Measurements from ENCODE around the gene BNIP5. TPM values are rescaled to one million over a fixed set of nuclear protein-coding genes. Genes with fewer than 3 reads are reported as not detected.

Gene BNIP5
- total RNA-seq, 2 experiments from 2014 or later: not detected

GRCh38 chr6:36353411-36353915 lies 16.8 kb upstream of the BNIP5 start:
- no peak overlapping the region for H3K4me3 Mint-ChIP-seq
- H3K27ac Mint-ChIP-seq: no peak overlapping the region
- DNase-seq (no peak), ATAC-seq (no peak)
- H3K9me3 Mint-ChIP-seq (ENCODE audit: low read depth): peaks cover 2% of the 10 kb centered on the region
- peaks cover 21% of the 10 kb centered on the region for H3K4me1 Mint-ChIP-seq
- H3K36me3 Mint-ChIP-seq (ENCODE audit: low read depth): no peaks in the 10 kb centered on the region
- ChIA-PET POLR2A (interaction anchor here (0.6 kb wide), 1 partner anchor 243 kb away, joined by 5 read pairs; no protein-coding TSS in a partner anchor), CTCF (interaction anchor here (0.7 to 3.5 kb wide), 5 partner anchors 10 to 326 kb away, joined by 3 to 19 read pairs (median 5); partner anchors contain the start of gene MAPK14)
- peaks cover 11% of the 10 kb centered on the region for H3K27me3 Mint-ChIP-seq
- intact Hi-C loops (cut with DNase I, micrococcal nuclease): no loop called here

DNA sequence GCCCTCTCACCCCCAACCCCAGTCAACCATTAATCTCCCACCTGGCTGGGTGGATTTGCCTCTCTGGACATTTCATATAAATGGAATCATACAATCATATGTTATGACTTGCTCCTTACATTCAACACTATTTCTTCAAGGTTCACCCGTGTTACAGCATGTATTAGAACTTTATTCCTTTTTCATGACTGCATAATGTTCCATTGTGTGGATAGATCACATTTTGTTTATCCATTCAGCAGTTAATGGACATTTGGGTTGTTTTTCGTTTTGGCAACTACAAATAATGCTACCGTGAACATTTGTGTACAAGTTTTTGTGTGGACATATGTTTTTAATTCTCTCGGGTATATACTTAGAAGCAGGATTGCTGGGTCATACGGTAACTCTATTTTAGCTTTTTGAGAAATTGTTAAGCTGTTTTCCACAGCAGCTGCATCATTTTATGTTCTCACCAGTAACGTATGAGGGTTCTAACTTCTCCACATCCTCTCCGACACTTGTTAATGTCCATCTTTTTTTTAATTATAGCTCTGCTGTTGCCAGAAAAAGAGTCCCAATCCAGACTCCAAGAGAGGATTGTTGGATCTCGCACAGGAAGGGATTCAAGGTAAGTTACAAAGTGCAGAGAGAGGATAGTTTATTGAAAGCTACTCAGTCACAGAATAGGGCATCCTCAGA lies 15.9 kb upstream of the BNIP5 start:
- ATAC-seq (no peak), DNase-seq (no peak)
- CTCF ChIA-PET: interaction anchor here (1.0 to 3.5 kb wide), 3 partner anchors 8 to 50 kb away, joined by 3 to 20 read pairs (median 19); no protein-coding TSS in a partner anchor
- no peak overlapping the region for H3K27ac Mint-ChIP-seq
- H3K4me1 Mint-ChIP-seq: peaks cover 13% of the 10 kb centered on the region
- POLR2A ChIA-PET: no interaction called here
- intact Hi-C loops (cut with DNase I, micrococcal nuclease): no loop called here
- H3K9me3 Mint-ChIP-seq (ENCODE audit: low read depth): peaks cover 2% of the 10 kb centered on the region
- peaks cover 9% of the 10 kb centered on the region for H3K27me3 Mint-ChIP-seq
- no peak overlapping the region for H3K4me3 Mint-ChIP-seq
- H3K36me3 Mint-ChIP-seq (ENCODE audit: low read depth): no peaks in the 10 kb centered on the region

GRCh38 chr6:36350681-36351571 lies 14.2 kb upstream of the BNIP5 start:
- Mint-ChIP-seq H3K4me1 (peaks cover 7% of the 10 kb centered on the region), H3K27me3 (peaks cover 5% of the 10 kb centered on the region), H3K36me3 (ENCODE audit: low read depth) (no peaks in the 10 kb centered on the region), H3K27ac (no peak overlapping the region), H3K9me3 (ENCODE audit: low read depth) (peaks cover 2% of the 10 kb centered on the region), H3K4me3 (no peak overlapping the region)
- ATAC-seq: no peak
- ChIA-PET POLR2A (interaction anchor here (0.5 to 0.6 kb wide), 2 partner anchors 259 to 729 kb away, joined by 5 to 6 read pairs; no protein-coding TSS in a partner anchor), CTCF (interaction anchor here (0.7 to 3.5 kb wide), 6 partner anchors 10 to 256 kb away, joined by 3 to 20 read pairs (median 6); no protein-coding TSS in a partner anchor)
- intact Hi-C loops (cut with DNase I, micrococcal nuclease): no loop called here
- DNase-seq: no peak

DNA sequence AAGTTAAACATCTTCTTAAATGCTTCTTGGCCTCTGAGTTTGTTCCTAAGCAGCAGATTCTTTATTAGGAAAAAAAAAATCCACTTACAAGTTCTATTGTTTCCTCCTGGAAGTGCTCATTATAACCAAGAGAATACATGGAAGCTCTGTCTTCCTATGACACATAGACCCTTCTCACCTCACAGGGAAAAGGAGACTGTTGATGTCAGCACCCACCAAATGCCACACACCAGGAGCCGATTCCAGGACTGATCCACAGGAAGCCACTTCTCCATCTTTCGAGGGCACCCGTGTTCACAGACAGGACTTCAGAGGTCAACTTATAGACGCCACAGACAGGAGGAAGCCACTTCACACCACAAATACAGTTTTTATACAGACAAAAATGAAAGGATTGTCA lies 13.4 kb upstream of the BNIP5 start:
- intact Hi-C loops (cut with DNase I, micrococcal nuclease): no loop called here

DNA sequence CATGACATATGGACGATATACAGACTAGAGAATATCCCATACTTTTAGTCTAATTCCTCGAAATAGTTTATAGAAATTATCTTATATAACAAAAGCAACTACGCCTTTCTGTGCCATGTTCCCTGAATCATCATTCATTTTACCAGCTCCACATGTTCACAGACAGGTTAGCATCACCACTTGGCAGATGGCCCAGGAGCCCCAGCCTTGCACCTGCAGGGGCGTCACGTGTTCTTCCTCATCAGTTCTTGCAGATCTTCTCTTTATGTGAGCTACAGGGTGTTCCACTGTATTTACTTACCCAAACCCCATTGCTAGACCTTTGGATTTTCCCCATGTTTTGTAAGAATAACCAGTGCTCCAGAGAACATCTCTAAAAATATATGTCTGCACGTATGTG lies 12.6 kb upstream of the BNIP5 start:
- H3K36me3 Mint-ChIP-seq (ENCODE audit: low read depth): no peaks in the 10 kb centered on the region
- peaks cover 2% of the 10 kb centered on the region for H3K9me3 Mint-ChIP-seq (ENCODE audit: low read depth)
- H3K4me1 Mint-ChIP-seq: no peaks in the 10 kb centered on the region
- DNase-seq (peak; percentile 54), ATAC-seq (no peak)
- H3K27me3 Mint-ChIP-seq: peaks cover 3% of the 10 kb centered on the region
- intact Hi-C loops (cut with DNase I, micrococcal nuclease): no loop called here
- H3K4me3 Mint-ChIP-seq: no peak overlapping the region
- ChIA-PET CTCF (interaction anchor here (0.5 to 1.1 kb wide), 2 partner anchors 44 to 47 kb away, joined by 3 to 5 read pairs; no protein-coding TSS in a partner anchor), POLR2A (no interaction called here)
- H3K27ac Mint-ChIP-seq: no peak overlapping the region

More for the DNA sequence above, 13.4 kb upstream of the BNIP5 start:
- Mint-ChIP-seq H3K4me3 (no peak overlapping the region), H3K27ac (no peak overlapping the region), H3K9me3 (ENCODE audit: low read depth) (peaks cover 2% of the 10 kb centered on the region), H3K4me1 (no peaks in the 10 kb centered on the region), H3K27me3 (peaks cover 4% of the 10 kb centered on the region), H3K36me3 (ENCODE audit: low read depth) (no peaks in the 10 kb centered on the region)
- ChIA-PET POLR2A (interaction anchor here (0.6 kb wide), 1 partner anchor 730 kb away, joined by 5 read pairs; no protein-coding TSS in a partner anchor), CTCF (interaction anchor here (0.7 to 3.5 kb wide), 4 partner anchors 9 to 255 kb away, joined by 3 to 20 read pairs (median 11); no protein-coding TSS in a partner anchor)
- ATAC-seq (no peak), DNase-seq (no peak)

DNA sequence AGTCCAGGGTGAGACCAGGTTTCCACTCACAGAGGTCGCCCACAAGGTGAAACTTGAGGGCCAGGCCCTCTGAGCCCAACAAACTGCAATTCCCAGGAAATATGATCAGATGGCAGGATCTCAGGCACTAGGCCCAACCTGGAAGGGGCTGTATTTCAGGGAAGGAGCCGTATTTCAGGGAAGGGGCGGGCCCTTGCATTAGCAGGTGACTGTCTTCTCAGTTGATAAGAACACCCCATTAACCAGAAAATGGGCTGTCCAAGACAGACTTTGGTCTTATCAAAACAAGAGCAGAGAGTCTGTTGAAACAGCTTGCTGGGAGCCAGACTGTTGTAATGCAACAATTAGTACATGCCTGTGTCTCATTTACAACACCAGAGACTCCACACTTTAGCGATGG lies 10.9 kb upstream of the BNIP5 start:
- no peaks in the 10 kb centered on the region for H3K4me1 Mint-ChIP-seq
- ChIA-PET CTCF (interaction anchor here (1.1 kb wide), 1 partner anchor 45 kb away, joined by 3 read pairs; no protein-coding TSS in a partner anchor), POLR2A (no interaction called here)
- no peaks in the 10 kb centered on the region for H3K9me3 Mint-ChIP-seq (ENCODE audit: low read depth)
- intact Hi-C loops (cut with DNase I, micrococcal nuclease): no loop called here
- no peak overlapping the region for H3K4me3 Mint-ChIP-seq
- no peak for ATAC-seq
- no peak for DNase-seq
- H3K27ac Mint-ChIP-seq: no peak overlapping the region
- H3K36me3 Mint-ChIP-seq (ENCODE audit: low read depth): no peaks in the 10 kb centered on the region
- peaks cover 3% of the 10 kb centered on the region for H3K27me3 Mint-ChIP-seq

GRCh38 chr6:36346486-36347273 lies 10.0 kb upstream of the BNIP5 start:
- H3K4me3 Mint-ChIP-seq: no peak overlapping the region
- H3K27ac Mint-ChIP-seq: no peak overlapping the region
- no peaks in the 10 kb centered on the region for H3K9me3 Mint-ChIP-seq (ENCODE audit: low read depth)
- intact Hi-C loops (cut with DNase I, micrococcal nuclease): no loop called here
- DNase-seq (no peak), ATAC-seq (no peak)
- no peaks in the 10 kb centered on the region for H3K4me1 Mint-ChIP-seq
- no peaks in the 10 kb centered on the region for H3K36me3 Mint-ChIP-seq (ENCODE audit: low read depth)
- ChIA-PET CTCF (interaction anchor here (1.1 kb wide), 1 partner anchor 44 kb away, joined by 3 read pairs; no protein-coding TSS in a partner anchor), POLR2A (no interaction called here)
- H3K27me3 Mint-ChIP-seq: peaks cover 3% of the 10 kb centered on the region

DNA sequence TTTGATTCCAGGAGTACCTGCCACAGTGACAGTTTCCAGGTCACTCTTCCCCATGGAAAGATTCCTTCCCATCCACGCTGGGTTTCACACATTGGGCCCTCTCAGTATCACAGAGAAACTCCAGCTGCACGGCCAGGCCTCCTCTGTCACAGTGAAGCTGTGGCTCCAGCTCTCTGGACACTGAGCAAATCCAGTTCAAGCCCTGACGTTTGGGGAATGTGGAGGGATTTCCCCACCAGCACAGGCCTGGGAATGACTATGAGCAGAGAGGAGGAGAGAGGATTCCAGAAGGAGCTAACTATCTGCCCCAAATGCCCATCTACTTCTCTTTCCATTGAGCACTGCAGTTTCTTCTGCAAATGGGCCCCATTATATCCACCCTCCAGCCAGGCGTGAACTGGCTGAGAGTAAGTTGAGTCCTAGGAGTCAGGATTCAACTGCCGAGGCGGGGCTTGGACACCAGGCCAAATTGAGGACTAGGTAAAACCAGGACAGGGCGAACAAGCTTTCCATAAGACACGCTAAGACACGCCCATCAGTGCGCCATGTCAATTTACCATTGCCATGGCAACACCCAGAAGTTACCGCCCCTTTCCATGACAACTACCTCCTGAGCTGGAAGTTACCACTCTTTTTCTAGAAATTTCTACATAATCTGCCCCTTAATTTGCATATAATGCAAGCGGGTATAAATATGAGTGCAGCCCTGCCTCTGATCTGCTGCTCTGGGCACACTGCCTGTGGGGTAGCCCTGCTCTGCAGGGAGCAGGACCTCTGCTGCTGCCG lies 9.2 kb upstream of the BNIP5 start:
- ChIA-PET CTCF (interaction anchor here (1.0 kb wide), 1 partner anchor 44 kb away, joined by 3 read pairs; no protein-coding TSS in a partner anchor), POLR2A (no interaction called here)
- Mint-ChIP-seq H3K27me3 (peaks cover 4% of the 10 kb centered on the region), H3K36me3 (ENCODE audit: low read depth) (no peaks in the 10 kb centered on the region), H3K4me1 (peaks cover under 1% of the 10 kb centered on the region), H3K27ac (no peak overlapping the region), H3K4me3 (no peak overlapping the region), H3K9me3 (ENCODE audit: low read depth) (no peaks in the 10 kb centered on the region)
- intact Hi-C loops (cut with DNase I, micrococcal nuclease): no loop called here
- ATAC-seq (no peak), DNase-seq (peak; percentile 24)

DNA sequence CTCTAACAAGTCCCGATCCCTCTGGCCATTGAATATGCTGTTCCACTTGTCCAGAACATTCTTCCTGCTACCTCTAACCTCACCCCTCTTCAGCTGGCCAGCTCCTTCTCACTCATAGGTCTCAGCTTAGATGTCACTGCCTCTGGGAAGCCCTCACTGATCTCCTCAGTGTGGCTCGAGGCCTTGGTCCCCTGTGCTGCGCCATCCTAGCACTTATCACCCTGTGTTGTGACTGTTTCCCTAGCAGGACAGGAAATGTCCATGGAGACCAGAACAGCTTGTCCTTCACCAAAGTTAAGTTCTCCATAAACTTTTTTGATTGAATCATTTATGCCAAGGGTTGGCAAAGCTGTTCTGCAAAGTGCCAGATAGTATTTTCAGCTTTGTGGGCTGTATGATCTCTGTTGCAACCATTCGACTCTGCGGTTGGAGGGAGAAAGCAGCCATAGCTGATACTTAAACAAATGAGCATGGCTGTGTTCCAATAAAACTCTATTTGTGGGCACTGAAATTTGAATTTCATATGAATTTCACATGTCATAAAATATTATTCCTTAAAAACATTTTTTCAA lies 6.5 kb upstream of the BNIP5 start:
- Mint-ChIP-seq H3K9me3 (ENCODE audit: low read depth) (no peaks in the 10 kb centered on the region), H3K4me3 (no peak overlapping the region), H3K36me3 (ENCODE audit: low read depth) (no peaks in the 10 kb centered on the region), H3K4me1 (peaks cover 7% of the 10 kb centered on the region), H3K27me3 (peaks cover 14% of the 10 kb centered on the region), H3K27ac (no peak overlapping the region)
- intact Hi-C loops (cut with DNase I, micrococcal nuclease): loop anchor here in 1 of 2 experiments (5.0 kb wide), 1 partner anchor 211 kb away; the partner anchor contains the start of gene MAPK13
- DNase-seq (no peak), ATAC-seq (no peak)
- CTCF ChIA-PET: interaction anchor here (1.4 to 2.5 kb wide), 4 partner anchors 11 to 41 kb away, joined by 3 to 16 read pairs (median 8); no protein-coding TSS in a partner anchor
- POLR2A ChIA-PET: no interaction called here

Data from activated CD4-positive, alpha-beta T cell treated with anti-CD3 and anti-CD28 coated beads for 36 hours (primary cell).